IPS-20b (cell line): ENCODE measurements around the gene TAS2R20.

ENCODE experiments used
- H3K27ac ChIP-seq: one replicate; pipeline ENCODE4 v1.5.1; 2013; ENCODE audit warnings: low read length
- H3K27me3 ChIP-seq: 2 replicates; pipeline ENCODE4 v1.6.1; 2013; ENCODE audit warnings: mild to moderate bottlenecking, low read length, inconsistent platforms; ENCODE audit not compliant: insufficient read depth
- H3K36me3 ChIP-seq: 2 replicates; pipeline ENCODE4 v1.6.1; 2013; ENCODE audit warnings: low read depth, mild to moderate bottlenecking, inconsistent platforms, low read length, moderate library complexity; ENCODE audit not compliant: insufficient read depth
- H3K4me1 ChIP-seq: 2 replicates; pipeline ENCODE4 v1.6.1; 2013; ENCODE audit warnings: mild to moderate bottlenecking, control low read depth, inconsistent platforms, low read length, moderate library complexity; ENCODE audit not compliant: insufficient read depth
- H3K4me3 ChIP-seq: 2 replicates; pipeline ENCODE4 v1.5.1; 2013; ENCODE audit warnings: mild to moderate bottlenecking, low read length, inconsistent platforms
- H3K9ac ChIP-seq: 2 replicates; pipeline ENCODE4 v1.6.1; 2013; ENCODE audit warnings: low read depth, mild to moderate bottlenecking, inconsistent platforms, low read length, moderate library complexity
- H3K9me3 ChIP-seq: 2 replicates; pipeline ENCODE4 v1.6.1; 2013; ENCODE audit warnings: mild to moderate bottlenecking, low read depth, low read length, inconsistent platforms; ENCODE audit not compliant: insufficient read depth

Gene TAS2R20

GRCh38 chr12:10957741-10958140 is 40.4 kb downstream of the TAS2R20 start:
- Histone ChIP-seq H3K27me3 (no peaks in the 10 kb centered on the region), H3K9me3 (no peaks in the 10 kb centered on the region), H3K36me3 (no peaks in the 10 kb centered on the region), H3K4me3 (no peak overlapping the region), H3K4me1 (no peaks in the 10 kb centered on the region), H3K9ac (no peak overlapping the region), H3K27ac (no peak overlapping the region)

- no peaks in the 10 kb centered on the region for H3K4me1 ChIP-seq
- H3K9me3 ChIP-seq = no peaks in the 10 kb centered on the region
- H3K27ac ChIP-seq = no peak overlapping the region
These were observed 42.0 kb downstream of the TAS2R20 start for GRCh38 chr12:10956085-10956484.

GRCh38 chr12:10952645-10953044 is 45.5 kb downstream of the TAS2R20 start:
- Histone ChIP-seq H3K4me1 (no peaks in the 10 kb centered on the region), H3K9me3 (peaks cover 6% of the 10 kb centered on the region), H3K4me3 (no peak overlapping the region), H3K27ac (no peak overlapping the region), H3K36me3 (0 out of 2 replicates have a peak, but pooled peaks cover 3% of the 10 kb centered on the region), H3K9ac (no peak overlapping the region), H3K27me3 (no peaks in the 10 kb centered on the region)

More at GRCh38 chr12:10956085-10956484, 42.0 kb downstream of the TAS2R20 start:
- H3K4me3 ChIP-seq = no peak overlapping the region
- no peaks in the 10 kb centered on the region for H3K27me3 ChIP-seq
- H3K36me3 ChIP-seq = no peaks in the 10 kb centered on the region
- H3K9ac ChIP-seq = no peak overlapping the region
